GM18868 (cell line): ENCODE results near the gene PTPRN2.
"Not testable (repeated sequence)": the region's sequence is repeated elsewhere in the genome, so short reads cannot be mapped to it uniquely, and the experiment has no call there.

Experiments
- ATAC-seq: cut with Tn5 transposase; IDR thresholded peaks from one replicate; pipeline ENCODE4 v1.9.1; 2021; ENCODE audit warnings: mild to moderate bottlenecking, moderate library complexity; ENCODE audit not compliant: unreplicated experiment

PTPRN2 gene

GRCh38 chr7:158391141-158391540 lies 196.5 kb downstream of the PTPRN2 start:
- ATAC-seq, result no peak

- ATAC-seq, result no peak
Measured at GRCh38 chr7:158390460-158390859, 197.2 kb downstream of the PTPRN2 start.

GRCh38 chr7:158389514-158390425 lies 197.9 kb downstream of the PTPRN2 start:
- ATAC-seq, result no peak

GRCh38 chr7:158388928-158389327 lies 198.7 kb downstream of the PTPRN2 start:
- ATAC-seq, result no peak

- ATAC-seq, result no peak
Measured at GRCh38 chr7:158388072-158388471, 199.6 kb downstream of the PTPRN2 start.

- no peak for ATAC-seq
Measured at GRCh38 chr7:158387546-158387891, 200.1 kb downstream of the PTPRN2 start.

- no peak for ATAC-seq
Measured at GRCh38 chr7:158386866-158387545, 200.6 kb downstream of the PTPRN2 start.

GRCh38 chr7:158386355-158386618 lies 201.3 kb downstream of the PTPRN2 start:
- no peak for ATAC-seq

- not testable (repeated sequence) for ATAC-seq
Measured at GRCh38 chr7:158385496-158386354, 201.9 kb downstream of the PTPRN2 start.

GRCh38 chr7:158384746-158385145 lies 202.9 kb downstream of the PTPRN2 start:
- no peak for ATAC-seq

- no peak for ATAC-seq
Measured at GRCh38 chr7:158383665-158384064, 204.0 kb downstream of the PTPRN2 start.

- ATAC-seq, result no peak
Measured at GRCh38 chr7:158382363-158383254, 205.0 kb downstream of the PTPRN2 start.

GRCh38 chr7:158381956-158382355 lies 205.7 kb downstream of the PTPRN2 start:
- no peak for ATAC-seq

GRCh38 chr7:158378978-158379377 lies 208.6 kb downstream of the PTPRN2 start:
- ATAC-seq, result no peak

GRCh38 chr7:158377800-158378623 lies 209.6 kb downstream of the PTPRN2 start:
- ATAC-seq, result no peak

GRCh38 chr7:158376839-158377186 lies 210.8 kb downstream of the PTPRN2 start:
- ATAC-seq, result not testable (repeated sequence)

GRCh38 chr7:158376146-158376838 lies 211.3 kb downstream of the PTPRN2 start:
- not testable (repeated sequence) for ATAC-seq

GRCh38 chr7:158375034-158375433 lies 212.6 kb downstream of the PTPRN2 start:
- ATAC-seq, result no peak

- no peak for ATAC-seq
Measured at GRCh38 chr7:158374586-158374985, 213.0 kb downstream of the PTPRN2 start.
